CD4-positive, alpha-beta T cell treated with Interleukin-1 beta for 1 hour (primary cell): Measurements from ENCODE around the gene ARL6IP1.

Experiments
- DNase-seq, 2 donors: peaks; one replicate each; pipeline ENCODE4 v3.0.0-alpha.2; 2020 to 2022

The ARL6IP1 gene

DNA sequence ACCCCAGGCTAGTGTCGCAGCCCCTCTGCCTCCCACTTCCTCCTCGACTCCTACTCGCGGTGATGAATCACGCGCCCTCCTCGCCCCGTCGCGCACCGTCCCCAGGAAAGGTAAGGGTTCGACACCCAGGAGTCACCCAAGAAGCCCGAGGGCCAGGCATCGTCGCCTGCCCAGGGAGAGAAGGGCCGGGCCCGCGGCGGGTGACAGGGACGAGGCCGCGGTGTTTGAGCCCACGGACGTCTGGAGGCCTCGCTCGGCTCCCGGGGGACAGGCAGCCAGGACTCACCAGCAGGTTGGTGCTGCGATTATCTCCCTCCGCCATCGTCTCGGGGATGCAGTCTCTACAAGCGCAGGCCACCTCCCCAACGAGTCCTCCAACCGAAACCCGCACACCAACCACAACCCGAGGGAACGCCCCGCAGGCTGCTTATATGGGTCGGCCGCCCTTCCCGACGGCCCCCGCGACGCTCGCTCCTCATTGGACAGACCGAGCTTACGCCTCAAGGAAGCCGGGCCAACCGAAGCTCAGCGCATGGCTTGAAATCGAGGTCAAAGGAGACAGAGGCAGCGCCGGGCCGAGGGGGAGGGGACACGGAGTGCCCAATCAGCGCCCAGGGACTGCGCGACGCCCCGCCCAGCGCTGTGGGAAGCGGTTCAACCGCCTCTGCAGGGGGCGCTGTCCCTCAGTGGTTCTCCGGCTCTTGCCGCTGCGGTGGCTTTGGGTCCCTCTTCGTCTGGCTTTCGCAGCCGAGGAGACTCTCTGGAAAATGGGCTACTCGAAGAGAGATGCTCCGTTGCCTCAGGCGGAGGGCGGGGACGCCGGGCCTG is at the start of gene ARL6IP1:
Gene ARL6IP1, minus strand, starts transcription at position 405 of the 828 bp plus-strand sequence. Its CDS starts 83 bp downstream, at position 322.
- peak; percentile 99 to 100 for DNase-seq

DNA sequence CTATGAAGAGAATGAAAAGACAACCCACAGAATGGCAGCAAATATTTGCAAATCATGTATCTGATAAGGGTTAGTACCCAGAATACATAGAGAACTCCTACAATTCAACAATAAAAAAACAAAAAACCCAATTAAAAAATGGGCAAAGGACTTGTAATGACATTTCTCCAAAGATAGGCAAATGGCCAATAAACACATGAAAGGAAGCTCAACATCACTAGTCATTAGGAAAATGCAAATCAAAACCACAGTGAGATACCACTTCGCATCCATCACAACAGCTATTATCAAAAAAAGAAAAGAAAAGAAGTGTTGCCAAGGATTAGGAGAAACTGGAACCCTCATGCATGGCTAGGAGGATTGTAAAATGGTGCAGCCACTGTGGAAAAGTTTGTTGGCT is 45.1 kb upstream of the ARL6IP1 start:
- DNase-seq, result no peak

DNA sequence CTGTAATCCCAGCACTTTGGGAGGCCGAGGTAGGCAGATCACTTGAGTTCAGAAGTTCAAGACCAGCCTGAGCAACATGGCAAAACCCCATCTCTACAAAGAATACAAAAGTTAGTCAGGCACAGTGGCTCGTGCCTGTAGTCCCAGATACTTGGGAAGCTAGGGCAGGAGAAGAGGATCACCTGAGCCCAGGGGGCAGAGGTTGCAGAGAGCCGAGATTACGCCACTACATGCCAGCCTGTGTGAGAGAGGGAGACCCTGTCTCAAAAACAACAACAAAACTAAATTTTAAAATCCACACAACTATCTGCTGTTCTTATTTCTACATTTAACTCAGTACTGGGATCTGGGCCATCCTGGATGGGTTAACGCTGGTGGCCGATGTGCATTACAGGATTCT is 41.2 kb upstream of the ARL6IP1 start:
- no peak for DNase-seq

DNA sequence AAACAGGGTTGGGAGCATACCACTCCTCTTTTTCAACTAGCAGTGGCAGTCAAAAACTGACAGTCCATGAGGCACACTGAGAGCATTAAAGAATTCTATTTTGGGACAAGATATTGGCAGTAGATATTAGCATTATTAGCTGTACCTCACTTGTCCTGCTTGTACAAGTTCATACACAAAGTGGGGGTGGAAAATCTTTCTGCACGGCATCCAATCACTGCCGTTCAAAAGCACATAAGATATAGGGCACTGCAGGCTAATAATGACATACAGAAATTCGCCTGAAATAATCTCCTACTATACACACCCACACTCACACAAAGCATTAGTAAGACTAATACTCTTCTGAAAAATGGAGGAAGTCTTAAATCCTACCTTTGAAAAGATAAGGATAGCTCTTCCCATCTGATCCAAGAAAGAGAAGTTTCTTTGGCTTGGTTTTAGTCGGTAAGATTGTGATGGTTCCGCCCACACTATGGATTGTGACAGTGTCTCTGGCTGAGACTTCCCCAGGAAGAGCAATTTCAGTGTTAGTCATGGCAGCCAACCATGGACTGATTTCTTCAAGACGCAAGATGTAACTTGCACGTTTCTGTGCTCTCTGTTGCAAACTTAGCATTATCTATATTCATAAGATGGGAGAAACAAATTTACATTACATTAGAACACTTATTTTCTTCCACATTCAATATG is 40.6 kb upstream of the ARL6IP1 start:
- DNase-seq, result no peak

DNA sequence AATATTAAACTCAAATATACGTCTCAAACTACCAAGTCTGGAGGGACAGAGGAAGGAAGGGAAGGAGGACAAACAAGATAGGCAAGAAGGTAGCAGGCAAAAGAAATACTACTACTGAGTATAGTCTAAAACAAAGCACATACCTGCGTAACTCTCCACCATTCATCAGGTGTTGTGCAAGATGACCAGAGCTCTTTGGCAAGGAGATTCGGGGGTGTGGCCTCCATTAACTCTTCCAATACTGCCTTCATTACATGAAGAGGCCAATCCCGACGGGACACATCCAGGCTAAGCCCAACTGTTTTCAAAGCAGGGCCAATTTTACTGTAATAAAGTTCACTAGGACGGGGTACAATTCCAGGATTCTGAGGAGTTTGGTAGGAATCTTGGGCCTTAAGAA is 38.2 kb upstream of the ARL6IP1 start:
- no peak for DNase-seq

DNA sequence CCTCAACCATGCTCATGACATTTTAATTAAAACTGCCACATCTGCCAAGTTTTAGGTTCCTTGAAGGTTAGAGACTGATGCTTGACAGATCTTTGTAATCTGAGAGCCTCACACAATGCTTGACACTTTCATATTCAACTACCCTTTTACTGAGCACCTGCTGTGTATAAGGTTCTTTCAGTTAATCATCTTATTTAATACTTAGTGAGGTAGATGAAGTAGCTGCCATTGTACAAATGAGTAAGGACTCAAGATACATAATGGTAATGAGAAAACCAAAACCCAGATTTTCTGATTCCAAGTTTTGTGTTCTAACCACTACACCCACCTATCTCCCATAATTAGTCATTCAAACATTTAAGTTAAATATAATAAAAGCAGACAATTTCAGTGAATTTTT is 35.4 kb upstream of the ARL6IP1 start:
- no peak for DNase-seq

DNA sequence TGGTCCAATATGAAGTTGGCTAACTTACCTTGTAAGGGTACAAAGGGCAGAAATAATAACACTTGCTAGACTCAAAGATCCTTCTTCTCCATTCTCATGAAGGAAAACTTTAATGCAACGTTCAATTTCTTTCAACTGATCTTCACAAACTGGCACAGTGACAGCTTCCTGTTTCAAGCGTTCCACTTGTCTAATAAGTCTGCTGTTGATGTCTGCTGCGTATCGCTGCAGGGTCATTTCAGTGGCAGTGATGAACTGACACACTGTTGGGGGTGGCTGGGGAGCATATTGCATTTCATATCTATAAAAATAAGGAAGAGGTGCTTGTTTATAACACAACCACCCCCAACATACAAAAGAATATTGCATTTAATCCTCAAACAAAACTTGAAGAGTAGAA is 33.5 kb upstream of the ARL6IP1 start:
- no peak for DNase-seq

DNA sequence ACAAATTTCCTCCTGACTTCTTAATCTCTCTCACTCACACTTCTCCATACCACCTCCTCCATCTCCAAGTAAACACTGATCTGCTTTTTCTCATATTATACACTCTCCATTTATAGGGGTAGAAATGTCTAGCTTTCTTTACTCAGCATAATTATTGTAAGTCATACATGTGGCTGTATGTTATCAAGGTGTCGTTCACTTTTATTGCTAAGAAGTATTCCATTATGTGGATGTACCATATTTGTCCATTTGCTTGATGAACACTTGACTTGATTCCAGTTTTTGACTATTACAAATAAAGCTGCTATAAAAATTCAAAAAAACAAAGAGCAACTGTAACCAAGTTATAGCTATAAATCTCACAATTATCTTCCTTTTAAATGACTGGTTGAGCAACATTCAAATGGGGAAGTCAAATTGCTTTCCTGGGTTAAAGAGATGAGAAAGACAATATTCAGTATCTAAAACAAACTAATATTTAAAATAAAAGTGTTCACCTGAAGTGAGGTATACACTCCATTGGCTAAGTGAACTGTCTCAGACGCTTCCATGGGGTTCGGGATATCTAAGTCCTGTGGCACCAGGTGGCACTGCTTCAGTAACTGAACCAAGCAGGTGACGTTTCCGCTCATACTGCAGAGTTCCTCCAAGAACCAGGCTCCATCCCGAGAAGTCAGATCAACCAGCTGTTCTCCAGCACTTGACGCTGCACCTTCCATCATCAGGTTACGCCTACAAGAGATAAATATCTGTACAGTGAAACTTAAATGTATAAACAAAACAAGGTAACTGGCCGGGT is 32.6 kb upstream of the ARL6IP1 start:
- DNase-seq, result no peak

DNA sequence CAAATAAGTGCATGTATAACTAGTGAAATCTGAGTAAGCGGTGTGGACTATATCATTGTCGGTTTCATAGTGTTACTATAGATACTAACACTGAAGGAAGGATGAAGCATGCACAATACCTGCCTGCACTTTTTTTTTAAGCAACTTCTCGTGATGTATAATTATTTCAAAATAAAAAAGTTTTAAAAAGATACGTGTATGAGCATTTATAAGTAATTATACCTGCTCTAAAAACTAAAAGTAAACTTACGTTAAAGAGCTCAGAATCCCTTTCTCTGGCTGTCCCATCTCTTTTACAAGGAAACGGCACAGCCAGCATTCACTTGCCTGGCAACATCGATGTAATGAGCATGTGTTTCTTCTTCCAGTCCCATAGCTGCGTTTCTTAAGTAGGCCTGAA is 31.3 kb upstream of the ARL6IP1 start:
- DNase-seq, result no peak

DNA sequence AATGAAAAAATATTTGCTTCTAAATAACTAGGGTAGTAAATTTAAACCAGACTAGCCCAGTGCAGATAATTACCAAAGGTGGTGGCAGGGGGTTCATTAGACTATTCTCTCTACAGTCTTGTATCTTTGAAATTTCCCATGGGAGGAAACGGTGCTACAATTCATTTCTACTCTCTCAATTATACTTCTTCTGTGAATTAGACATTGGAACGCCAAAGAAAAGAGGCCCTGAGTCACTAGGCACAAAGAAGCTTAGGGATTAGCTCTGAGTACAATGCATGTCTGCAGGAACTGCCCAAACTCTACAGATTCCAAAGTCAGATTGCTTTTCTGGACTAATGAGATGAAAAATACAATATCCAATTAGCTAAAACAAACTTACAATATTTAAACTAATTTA is 30.7 kb upstream of the ARL6IP1 start:
- no peak for DNase-seq

DNA sequence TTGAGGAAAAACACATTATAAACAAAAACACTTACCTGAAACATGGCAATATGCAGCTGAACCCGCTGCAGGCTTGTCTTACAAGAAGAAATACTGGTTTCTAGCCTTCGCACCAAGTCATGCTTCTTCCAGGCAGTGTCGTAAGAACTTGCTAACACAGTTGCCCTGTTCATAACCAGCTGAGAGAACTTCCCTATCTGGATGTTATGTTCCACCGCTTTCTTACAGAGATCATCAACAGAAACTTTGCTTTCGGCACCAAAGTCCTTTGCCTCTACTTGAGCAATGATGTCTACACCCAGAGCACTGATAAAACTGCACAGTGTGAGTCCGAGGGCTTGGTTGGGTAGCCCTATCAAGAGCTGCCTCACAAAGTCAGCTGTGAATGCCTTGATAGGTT is 27.9 kb upstream of the ARL6IP1 start:
- DNase-seq, result no peak

DNA sequence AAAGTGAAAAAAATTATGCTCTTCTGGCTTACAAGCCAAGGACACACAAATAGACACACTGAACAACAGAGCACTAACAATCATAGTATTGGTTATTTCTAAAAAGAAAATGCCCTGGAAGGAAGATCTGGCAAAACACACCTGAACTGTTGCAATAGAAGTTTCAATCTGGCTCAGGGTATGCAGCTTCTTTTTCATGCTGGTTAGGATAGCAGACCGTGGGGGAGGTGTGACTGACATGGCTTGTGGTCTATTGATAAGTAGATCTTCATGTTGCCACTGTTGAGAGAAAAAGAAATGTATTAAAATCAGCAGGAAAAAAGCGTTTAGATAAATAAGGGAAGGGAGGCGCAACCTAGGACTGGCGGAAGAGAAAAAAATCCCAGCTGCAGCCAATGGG is 26.5 kb upstream of the ARL6IP1 start:
- no peak for DNase-seq

DNA sequence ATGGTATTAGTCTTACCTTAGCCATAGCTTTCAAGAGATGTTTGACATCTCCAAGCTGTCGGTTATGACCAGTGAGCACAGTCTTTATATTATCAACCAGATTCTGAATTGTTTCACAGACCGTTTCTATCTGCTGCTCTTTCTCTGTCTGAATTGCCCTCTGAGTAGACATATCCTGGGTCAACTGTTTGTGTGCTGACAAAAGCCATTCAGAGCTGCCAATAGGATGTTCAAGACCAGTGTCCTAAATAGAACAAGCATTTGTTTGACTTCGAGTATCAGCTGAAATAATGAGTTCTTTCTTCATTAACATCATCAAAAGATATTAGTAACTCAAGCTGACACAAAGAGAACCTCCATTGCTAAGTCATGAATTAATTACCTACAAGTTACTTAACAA is 14.9 kb upstream of the ARL6IP1 start:
- no peak for DNase-seq

DNA sequence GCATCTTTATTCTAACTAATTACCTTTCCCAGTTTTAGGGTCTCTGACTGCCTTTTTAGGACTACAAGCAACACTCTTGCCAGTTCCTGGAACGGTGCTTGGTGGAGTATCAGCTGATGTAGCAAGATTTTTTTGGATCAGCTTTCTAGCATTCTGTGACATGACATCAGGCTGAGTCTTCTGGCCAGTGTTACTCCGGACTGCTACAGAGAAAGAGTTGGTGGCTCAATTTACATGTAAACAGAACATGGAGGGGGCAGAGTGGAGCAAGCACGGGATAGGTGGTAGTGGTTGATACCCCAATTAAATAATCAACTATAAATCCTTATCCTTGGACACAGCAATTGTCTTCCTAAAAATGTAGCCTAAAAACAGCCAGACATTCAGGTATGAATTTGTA is 10.6 kb upstream of the ARL6IP1 start:
- DNase-seq, result no peak

DNA sequence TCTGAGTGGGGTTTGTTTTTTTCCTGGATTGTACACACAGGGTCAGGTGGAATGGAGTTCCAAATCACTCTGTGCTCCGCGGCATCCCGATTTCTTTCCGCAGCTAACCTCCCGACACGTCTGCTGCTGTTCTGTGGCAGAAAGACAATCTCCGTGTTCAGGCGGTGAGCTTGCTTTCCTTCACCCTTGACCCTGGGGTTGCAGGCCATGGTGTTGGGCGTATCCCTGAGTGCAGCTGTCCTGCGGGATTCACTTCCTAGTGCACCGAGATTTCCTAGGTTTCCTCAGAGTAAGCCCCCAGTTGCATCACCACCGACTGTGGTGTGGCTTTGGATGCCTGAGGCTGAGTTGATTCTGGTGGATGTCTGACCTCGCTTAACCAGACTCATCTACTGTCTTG is 7.8 kb upstream of the ARL6IP1 start:
- DNase-seq, result no peak

DNA sequence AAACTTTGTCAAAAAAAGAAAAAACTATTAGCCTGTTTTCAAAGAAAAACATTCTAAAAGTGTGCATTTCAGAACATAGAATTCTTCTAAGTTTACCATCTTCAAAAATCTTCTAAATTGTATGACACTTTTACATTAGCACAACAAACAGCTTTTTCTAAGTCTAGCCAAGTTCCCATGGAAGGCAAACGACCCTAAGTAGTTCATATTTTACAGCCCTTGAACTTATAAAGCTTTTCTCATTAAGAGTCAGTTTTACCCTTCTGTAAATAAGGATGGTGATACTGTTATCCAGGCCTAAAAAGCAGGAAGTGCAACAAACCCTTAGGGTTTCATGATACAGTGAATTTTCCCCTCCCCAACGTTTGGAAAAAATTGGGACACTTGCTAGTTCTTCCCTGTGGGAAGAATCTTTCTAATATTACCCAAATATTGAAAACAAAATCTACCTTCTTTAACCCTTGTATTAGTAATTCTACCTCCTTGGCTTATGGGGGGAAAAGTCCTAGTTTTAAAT is 4.0 kb upstream of the ARL6IP1 start:
- no peak for DNase-seq

DNA sequence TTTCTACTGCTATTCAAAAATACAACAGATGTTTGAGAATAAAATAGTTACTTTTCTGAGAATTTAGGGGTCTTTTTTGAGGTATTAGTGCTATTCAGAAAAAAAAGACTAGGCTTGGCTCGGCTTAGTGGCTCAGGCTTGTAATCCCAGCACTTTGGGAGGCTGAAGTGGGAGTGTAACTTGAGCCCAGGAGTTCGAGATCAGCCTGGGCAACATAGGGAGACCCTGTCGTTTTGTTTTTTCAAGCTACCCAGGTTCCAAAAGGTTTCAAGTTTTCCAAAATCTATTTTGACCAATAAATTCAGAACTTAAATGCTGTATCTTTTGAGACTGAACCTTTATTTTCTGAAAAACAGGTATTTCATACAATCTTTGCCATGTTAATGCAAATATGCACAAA is 3.2 kb upstream of the ARL6IP1 start:
- DNase-seq, result no peak

DNA sequence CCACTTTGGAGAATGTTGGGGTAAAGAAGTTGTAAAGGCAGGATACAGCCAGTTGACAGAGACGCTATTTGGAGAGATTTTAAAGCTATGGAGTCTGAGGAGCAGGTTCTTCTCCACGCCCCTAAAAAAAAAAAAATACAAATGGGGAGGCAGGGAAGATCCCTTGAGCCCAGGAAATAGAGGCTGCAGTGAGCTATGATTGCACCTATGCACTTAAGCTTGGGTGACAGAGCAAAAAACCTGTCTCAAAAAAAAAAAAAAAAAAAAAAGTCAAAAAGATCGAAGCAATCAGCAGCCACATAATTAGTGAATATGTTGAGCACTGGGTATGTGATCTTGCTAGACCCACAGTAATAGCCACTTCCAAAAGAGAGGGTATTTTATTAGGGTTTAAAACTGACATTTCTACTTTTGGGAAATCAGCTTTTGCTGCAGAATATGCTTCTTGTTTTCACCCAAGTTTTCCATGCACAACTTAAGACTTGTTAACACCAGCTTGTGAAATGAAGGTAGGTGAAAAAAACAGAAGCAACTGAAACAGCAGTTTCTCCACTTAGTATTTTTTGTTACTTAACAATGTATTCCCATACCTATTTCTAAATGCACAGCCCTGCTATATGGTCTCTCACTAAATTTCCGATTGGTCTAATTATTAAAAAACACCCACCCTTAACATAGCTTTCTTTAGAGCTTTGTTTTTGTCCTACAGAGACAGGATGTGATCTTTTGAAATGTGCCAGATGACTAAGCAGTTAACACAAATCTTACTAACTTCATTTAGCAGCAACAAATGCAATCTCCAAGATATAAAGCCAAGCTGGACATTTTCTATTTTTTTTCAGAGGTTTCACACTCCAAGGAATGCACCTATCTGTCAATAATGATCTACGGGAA is 2.5 kb upstream of the ARL6IP1 start:
- no peak for DNase-seq

DNA sequence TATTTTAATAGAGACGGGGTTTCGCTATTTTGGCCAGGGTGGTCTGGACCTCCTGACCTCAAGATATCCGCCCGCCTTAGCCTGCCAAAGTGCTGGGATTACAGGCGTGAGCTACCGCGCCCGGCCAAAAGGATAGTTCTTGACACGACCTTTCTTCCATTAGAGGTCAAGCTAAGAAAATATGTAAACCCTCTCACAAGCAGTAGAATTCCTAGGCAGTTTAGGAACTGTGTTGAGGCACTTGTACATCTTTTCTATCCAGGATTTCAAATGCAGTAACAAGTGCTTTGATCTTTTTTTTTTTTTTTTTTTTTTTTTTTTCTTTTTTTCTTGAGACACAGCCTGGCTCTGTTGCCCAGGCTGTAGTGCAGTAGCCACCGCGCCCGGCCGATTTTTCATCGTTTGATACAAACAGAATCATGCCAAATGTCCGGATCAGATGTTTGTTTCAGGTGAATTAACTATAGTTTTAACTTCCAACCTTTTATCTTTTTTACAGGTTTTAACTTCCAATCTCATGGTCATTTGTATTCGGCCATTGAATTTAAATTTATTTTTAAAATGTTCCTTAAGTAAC is 1.5 kb upstream of the ARL6IP1 start:
- DNase-seq, result no peak

DNA sequence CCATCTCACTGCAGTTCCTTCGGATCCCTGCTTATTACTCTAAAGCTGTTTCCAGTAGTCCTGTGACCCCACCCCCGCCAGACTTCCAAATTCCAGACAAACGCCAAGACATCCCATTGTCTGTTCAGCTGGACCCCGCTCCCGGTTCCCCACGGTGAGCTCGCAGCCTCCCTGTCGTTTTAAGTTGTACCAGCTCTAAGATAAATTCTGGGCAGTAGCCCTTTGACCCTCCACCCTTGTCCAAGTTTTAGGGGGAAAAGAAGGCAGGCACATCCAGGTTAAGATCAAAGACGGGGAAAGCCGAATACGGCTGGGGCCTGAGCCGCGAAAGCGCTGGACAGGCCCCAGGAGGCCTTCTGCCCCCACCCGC is 589 bp downstream of the ARL6IP1 start:
- DNase-seq, result no peak

DNA sequence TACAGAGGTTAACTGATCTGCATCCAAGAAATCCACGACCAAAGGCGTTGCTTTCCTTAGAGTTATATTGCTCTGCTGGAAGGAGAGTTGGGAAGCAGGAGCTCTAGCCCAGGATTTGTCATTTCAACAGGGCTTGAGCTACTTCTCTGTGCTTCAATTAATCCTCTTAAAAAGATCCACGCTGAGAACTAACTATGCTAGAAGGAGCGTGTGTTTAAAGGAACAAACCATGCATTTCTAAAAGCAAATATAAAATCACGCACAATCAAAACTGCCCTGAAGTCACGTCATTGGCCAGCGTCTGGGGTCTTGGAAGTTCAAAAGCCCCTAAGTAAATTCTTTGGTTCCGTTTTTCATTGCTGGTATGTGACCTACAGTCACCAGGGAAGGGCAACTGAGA is 1.1 kb downstream of the ARL6IP1 start:
- no peak for DNase-seq

DNA sequence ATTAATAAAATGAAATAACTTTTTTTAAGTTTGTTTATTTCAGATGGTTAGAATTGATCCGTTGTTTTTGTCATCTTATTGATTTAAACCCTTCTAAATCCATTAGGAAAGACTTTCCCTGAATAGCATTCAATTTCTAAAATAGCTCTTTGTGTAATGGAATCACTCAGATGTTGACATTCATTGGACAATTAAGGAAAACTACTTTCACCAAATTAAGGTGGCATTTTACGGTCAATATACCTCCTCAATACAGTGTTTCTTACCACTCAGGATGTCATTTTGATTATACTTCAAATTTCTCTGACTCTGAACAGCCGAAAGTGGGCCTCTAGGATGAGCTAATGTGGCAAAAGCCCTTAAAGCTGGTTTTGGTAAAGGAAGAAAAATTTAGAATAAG is 1.8 kb downstream of the ARL6IP1 start:
- DNase-seq, result no peak
